ENCODE results near the gene PPIB.

PPIB gene

GRCh38 chr15:64157599-64158125 lies 5.2 kb downstream of the PPIB start:
- no peak for FAIRE-seq

- no peak for FAIRE-seq
Measured at GRCh38 chr15:64156652-64157331, 6.0 kb downstream of the PPIB start.

DNA sequence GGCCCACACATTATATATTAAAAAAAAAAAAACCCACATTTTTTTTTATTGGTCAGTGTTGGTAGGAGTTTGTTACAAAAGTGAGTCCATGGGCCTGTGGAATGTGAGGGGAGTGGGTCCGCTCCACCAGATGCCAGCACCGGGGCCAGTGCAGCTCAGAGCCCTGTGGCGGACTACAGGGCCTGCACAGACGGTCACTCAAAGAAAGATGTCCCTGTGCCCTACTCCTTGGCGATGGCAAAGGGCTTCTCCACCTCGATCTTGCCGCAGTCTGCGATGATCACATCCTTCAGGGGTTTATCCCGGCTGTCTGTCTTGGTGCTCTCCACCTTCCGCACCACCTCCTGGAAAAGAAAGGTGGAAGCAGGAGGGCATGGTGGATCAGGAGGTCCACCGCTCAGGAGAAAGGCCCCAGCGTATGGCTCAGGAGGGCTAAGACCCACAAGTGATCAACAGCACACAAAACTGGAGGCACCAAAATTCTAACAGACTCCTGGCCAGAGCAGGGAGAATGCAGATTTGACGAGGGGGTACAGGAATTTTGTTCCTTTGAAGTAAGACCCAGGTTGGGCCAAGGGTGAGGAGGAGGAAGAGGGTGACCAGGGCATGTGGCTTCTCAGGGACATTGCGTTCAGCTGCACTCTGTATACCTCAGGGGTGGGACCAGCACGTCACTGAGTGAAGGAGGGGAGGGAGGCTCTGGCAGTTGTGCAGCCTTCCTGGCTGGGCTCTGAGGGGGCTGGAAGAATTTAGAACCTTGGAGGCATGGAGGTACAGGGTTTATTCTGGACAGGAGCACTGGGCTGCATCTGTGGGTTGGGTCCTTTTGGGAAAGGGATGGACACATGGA lies 6.8 kb downstream of the PPIB start:
- no peak for FAIRE-seq

GRCh38 chr15:64153480-64154367 lies 9.1 kb downstream of the PPIB start:
- no peak for FAIRE-seq

GRCh38 chr15:64152507-64153387 lies 10.1 kb downstream of the PPIB start:
- FAIRE-seq: no peak

GRCh38 chr15:64151727-64152506 lies 10.9 kb downstream of the PPIB start, which contains the start of gene SNX22:
Gene SNX22, plus strand, starts transcription at chr15:64151731. Its CDS starts 45 bp downstream, at chr15:64151776.
- FAIRE-seq: no peak

- no peak for FAIRE-seq
Measured at GRCh38 chr15:64149893-64150578, 12.8 kb downstream of the PPIB start.

DNA sequence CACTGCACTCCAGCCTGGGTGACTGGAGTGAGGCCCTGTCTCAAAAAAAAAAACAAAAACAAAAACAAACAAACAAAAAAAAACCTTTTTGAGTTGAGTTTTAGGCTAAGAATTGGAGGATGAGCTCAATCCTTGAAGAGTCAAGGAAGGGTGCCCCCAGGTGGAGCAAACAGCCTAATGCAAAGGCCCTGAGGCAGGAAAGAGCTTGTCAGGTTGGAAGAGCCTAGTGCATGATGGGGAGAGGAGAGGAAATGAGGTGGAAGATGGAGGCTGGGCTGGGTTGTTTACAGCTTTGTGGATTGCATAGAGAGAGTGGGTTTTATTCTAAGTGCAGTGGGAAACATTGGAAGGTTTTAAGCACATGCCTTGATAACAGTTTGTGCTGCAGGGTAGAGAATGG lies 13.4 kb downstream of the PPIB start:
- no peak for FAIRE-seq

GRCh38 chr15:64148581-64148980 lies 14.2 kb downstream of the PPIB start:
- no peak for FAIRE-seq

DNA sequence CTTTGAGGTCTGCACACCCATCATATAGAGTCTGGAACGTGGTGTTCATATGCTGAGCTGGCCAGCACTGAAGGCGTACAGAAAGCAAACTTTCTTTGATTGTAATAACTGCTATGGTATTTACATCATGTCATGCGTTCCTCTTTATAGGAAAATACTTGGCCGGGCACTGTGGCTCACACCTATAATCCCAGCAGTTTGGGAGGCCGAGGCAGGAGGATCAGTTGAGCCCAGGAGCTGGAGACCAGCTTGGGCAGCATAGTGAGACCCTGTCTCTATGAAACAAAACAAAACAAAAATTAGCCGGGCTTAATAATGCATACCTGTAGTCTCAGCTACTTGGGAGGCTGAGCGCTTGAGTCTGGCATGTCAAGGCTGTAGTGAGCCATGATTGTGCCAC lies 14.7 kb downstream of the PPIB start:
- FAIRE-seq: no peak

- FAIRE-seq: no peak
Measured at GRCh38 chr15:64146885-64147681, 15.7 kb downstream of the PPIB start.

DNA sequence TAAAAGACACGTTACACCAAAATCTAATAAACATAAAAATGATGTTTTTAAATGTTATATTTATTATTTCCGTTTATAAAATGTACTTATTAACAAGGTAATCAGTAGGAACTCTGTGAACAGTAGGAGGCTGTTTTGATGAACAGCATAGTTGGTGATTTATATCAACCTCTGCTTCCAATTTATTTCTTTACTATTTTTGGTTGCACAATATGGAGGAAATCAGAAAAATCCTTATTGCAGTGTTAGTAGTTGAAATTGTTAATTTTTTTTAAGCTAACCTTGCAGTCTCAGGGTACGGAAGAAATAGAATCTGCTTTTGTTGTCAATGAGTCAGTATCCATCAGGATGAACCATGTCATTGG lies 16.3 kb downstream of the PPIB start:
- no peak for FAIRE-seq

DNA sequence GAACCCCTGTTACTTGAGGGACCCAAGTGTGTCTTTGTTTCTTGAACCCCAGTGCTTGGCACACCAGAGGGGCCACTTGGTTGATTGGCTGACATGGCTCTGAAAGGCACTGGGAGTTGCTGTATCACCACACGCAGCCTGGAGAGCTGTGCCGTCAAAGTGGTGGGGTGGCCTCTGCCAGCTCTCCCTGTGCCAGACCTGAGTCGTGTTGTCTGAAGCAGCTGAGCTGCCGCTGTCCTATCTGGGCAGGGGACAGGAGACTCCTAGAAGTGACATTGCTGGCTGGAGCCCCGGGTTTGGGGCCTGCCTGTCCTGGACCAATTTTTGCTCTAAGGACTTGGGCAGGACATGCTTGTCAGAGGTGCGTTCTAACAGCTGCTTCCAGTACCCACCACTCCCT lies 16.8 kb downstream of the PPIB start:
- FAIRE-seq: no peak

DNA sequence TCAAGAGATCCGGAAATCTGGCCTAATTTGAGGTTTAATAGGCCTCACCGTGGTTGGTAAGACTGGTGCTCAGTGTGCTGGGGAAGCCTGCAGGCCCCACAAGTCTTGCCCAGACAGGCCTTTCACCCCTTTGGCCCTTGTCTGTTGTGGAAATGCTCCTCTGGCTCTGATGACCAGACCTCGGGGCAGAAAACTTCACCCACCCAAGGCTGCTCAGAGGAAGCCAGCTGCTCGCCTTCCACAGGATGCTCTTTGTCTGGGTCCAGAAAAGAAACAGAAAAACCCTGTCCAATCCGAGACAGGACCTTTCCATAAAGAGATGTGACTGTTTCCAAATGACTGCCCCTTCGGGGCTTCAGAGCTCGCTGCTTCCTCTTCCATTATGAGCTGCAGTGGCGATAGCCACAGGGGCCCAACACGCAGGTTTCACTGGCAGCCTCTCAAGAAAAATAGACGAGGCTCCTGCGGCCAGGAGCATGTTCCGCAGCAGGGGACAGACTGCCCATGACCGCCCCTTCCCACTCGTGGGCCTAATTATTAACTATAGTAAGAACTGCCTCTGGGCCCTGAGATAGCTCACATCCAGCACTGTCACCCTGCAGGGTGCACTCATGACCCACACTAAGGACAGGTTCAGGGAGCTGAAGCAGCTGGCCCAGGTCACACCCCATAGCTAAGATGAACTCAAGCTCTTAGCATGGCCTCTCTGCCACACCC lies 18.1 kb downstream of the PPIB start:
- FAIRE-seq: no peak

DNA sequence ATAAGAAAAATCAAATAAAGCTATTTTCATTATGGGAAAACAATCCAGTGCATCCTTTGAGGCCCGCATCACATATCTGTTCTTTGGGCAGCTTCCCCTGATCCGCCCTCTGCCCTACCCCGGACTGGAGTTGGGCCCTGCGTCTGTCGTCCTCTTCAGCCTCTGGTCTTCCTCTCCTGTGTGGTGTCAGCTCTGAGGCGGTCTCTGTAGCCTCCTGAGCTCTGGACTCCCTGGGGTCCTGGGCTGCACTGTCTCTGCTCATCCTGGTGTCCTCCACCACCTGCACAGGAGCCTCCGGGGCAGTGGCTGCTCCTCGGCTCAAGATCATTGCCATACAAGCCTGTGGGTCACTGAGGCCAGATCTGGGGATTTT lies 18.6 kb downstream of the PPIB start:
- no peak for FAIRE-seq

DNA sequence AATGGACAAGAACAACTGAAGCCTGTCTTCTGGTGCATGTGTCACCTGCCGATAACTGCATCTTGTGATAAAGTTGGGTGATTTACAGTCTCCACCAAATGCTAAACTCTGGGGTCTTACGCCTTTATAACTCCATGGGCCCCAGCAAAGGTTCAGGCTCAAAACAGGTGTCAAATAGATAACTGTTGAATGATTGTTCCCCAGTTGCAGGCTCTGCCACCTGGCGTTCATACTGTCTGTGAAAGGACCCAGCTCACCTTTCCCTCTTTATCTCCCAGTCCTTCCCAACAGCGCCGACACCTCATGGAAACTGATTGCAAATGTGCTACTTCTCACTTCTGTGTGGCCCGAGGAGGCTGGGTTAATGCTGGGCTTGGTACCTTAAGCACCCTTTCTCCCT lies 19.5 kb downstream of the PPIB start:
- no peak for FAIRE-seq

DNA sequence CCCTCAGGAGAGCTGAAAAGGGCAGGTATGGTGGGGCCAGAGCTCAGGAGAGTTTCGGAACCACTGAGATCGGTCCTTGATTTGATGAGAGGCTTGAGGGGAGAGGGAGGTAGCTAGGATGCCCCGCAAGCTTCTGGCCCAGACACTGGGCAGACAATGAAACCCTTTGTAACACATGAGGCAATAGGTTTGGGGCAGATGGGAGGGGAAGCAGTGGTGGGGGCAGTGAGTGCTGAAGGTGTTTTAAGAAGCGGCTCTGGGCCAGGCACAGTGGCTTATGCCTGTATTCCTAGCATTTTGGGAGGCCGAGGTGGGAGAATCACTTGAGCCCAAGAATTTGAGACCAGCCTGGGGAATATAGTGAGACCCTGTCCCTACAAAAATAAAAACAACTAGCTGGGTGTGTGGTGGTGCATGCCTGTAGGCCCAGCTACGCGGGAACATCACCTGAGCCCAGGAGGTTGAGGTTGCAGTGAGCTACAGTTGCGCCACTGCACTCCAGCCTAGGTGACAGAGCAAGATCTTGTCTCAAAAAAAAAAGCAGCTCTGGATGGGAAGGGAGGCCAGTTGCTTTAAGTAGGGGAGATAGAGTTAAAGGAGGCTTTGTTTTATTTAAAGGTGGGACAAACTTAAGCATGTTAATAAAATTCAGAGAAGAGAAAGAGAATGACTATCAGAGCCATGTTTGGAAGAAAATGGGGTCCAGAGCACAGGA lies 20.9 kb downstream of the PPIB start:
- no peak for FAIRE-seq

GRCh38 chr15:64138331-64138941 lies 24.4 kb downstream of the PPIB start:
- FAIRE-seq: no peak
